GM12878 (cell line): ENCODE results near the gene PDZD2. TPM values are rescaled to one million over a fixed set of nuclear protein-coding genes. Genes with fewer than 3 reads are reported as not detected.

Experiments used
- ATAC-seq: fragments of 200-7000 bp; cut with Tn5 transposase; 3 replicates; pipeline ENCODE4 v1.9.1; 2020; ENCODE audit warnings: mild to moderate bottlenecking, moderate library complexity
- BruUV-seq: library from RNA; stranded (reverse); fragments of 400-500 nt; replicated peaks from 2 replicates; lab custom pipeline; 2021; lab: Mats Ljungman, UMichigan
- CTCF ChIA-PET: fragments of 300-600 bp; sonication (Branson Sonifier 250); formaldehyde crosslinking; extraction: SDS; loops from one replicate; lab custom pipeline; 2021; ENCODE audit warnings: inconsistent platforms; lab: Yijun Ruan, JAX
- POLR2A ChIA-PET: fragments of 350-600 bp; formaldehyde crosslinking; extraction: SDS; loops from one replicate; lab custom pipeline; 2021; ENCODE audit warnings: inconsistent platforms; lab: Charles Lee
- RAD21 ChIA-PET: fragments of 300-600 bp; sonication (Branson Sonifier 250); formaldehyde crosslinking; loops from one replicate; lab custom pipeline; 2023; ENCODE audit warnings: antibody characterized with exemption; ENCODE audit not compliant: unreplicated experiment; lab: Charles Lee
- SMC1A ChIA-PET: fragments of 300-600 bp; sonication (Branson Sonifier 250); formaldehyde crosslinking; loops from one replicate; lab custom pipeline; 2023; ENCODE audit not compliant: unreplicated experiment, uncharacterized antibody; lab: Charles Lee
- DNase-seq: peaks from one replicate; pipeline ENCODE4 v3.0.0-alpha.2; 2011; ENCODE audit warnings: low read depth, low spot score
- FAIRE-seq: peaks from 3 replicates; lab custom pipeline; 2011; peaks lifted over from hg19 to GRCh38; lab: Jason Lieb, UNC
- H2AFZ ChIP-seq: 2 replicates; pipeline ENCODE4 v1.6.0; 2011; ENCODE audit warnings: low read depth, low read length, control low read depth; ENCODE audit not compliant: control insufficient read depth
- H3K27ac ChIP-seq: 2 replicates; pipeline ENCODE4 v1.5.1; 2011; ENCODE audit warnings: control low read depth; ENCODE audit not compliant: control insufficient read depth, insufficient read depth
- H3K27me3 ChIP-seq, 2 experiments: replicated peaks in 1 of 2; 2 replicates each; pipeline versions ENCODE4 v1.6.0 to v1.6.1; 2011; ENCODE audit warnings: low read length in 1 of 2; ENCODE audit not compliant: control insufficient read depth in 2 of 2, insufficient read depth in 2 of 2
- H3K36me3 ChIP-seq, 2 experiments: 2 replicates each; pipeline ENCODE4 v1.5.1; 2011; ENCODE audit warnings: low read length in 1 of 2; ENCODE audit not compliant: control insufficient read depth in 2 of 2, insufficient read depth in 2 of 2
- H3K4me1 ChIP-seq: 2 replicates; pipeline ENCODE4 v1.6.1; 2011; ENCODE audit warnings: mild to moderate bottlenecking, low read length, moderate library complexity, mixed read lengths; ENCODE audit not compliant: control insufficient read depth, insufficient read depth
- H3K4me2 ChIP-seq: 2 replicates; pipeline ENCODE4 v1.6.0; 2011; ENCODE audit warnings: control low read depth; ENCODE audit not compliant: control insufficient read depth, insufficient read depth
- H3K4me3 ChIP-seq: fragments of 200-600 bp; sonication (generic); 2 replicates; pipeline ENCODE4 v1.5.1; 2016
- H3K79me2 ChIP-seq: 2 replicates; pipeline ENCODE4 v1.6.0; 2011; ENCODE audit warnings: low read length; ENCODE audit not compliant: control insufficient read depth, insufficient read depth
- H3K9ac ChIP-seq: 2 replicates; pipeline ENCODE4 v1.8.0; 2011; ENCODE audit warnings: low read length, control low read depth, mixed read lengths; ENCODE audit not compliant: control insufficient read depth, insufficient read depth
- H3K9me3 ChIP-seq: replicated peaks from 3 replicates; pipeline ENCODE4 v1.5.1; 2011; ENCODE audit warnings: mild to moderate bottlenecking, low read length; ENCODE audit not compliant: control insufficient read depth, insufficient read depth
- H4K20me1 ChIP-seq: 2 replicates; pipeline ENCODE4 v1.6.0; 2011; ENCODE audit not compliant: control insufficient read depth, insufficient read depth
- CBFB ChIP-seq: IDR thresholded peaks from 2 replicates; pipeline ENCODE4 v1.6.1; 2016; ENCODE audit warnings: antibody characterized with exemption, low read depth
- HDAC6 ChIP-seq: fragments of 200-600 bp; sonication (generic); IDR thresholded peaks from one replicate; pipeline ENCODE4 v1.8.0; 2017; ENCODE audit warnings: antibody characterized with exemption; ENCODE audit not compliant: unreplicated experiment
- MTA2 ChIP-seq: fragments of 450-650 bp; IDR thresholded peaks from 2 replicates; pipeline ENCODE4 v1.6.1; 2016; ENCODE audit warnings: low read depth, mild to moderate bottlenecking, moderate library complexity
- RELA ChIP-seq: fragments of 450-650 bp; IDR thresholded peaks from 2 replicates; pipeline ENCODE4 v1.8.0; 2014; ENCODE audit warnings: borderline replicate concordance; ENCODE audit not compliant: partially characterized antibody
- ZBTB4 ChIP-seq: fragments of 450-650 bp; formaldehyde crosslinking; IDR thresholded peaks from 2 replicates; pipeline ENCODE4 v1.4.0; 2022; ENCODE audit warnings: mild to moderate bottlenecking, moderate library complexity
- WGBS: methylation state at CpG from one replicate; pipeline ENCODE4 v1.1.6; 2016; ENCODE audit warnings: low lambda C conversion rate; ENCODE audit not compliant: insufficient replicate concordance, insufficient coverage; ENCODE audit errors: missing lambda C conversion rate; 5-methylcytosine and 5-hydroxymethylcytosine counted together
- in situ Hi-C: fragments of 300-500 bp; cut with MboI; formaldehyde crosslinking; loops from 9 replicates; pipeline ENCODE4 v1.14.3; 2018; ENCODE audit warnings: mixed read lengths
- intact Hi-C: fragments of 100-400 bp; cut with micrococcal nuclease; formaldehyde crosslinking; loops from one replicate; pipeline ENCODE4 v1.14.2; 2022; ENCODE audit not compliant: unreplicated experiment
- polyA plus RNA-seq, 11 experiments: library from polyadenylated mRNA; depleted of rRNA in 4 of 11; unstranded in 6 of 11; stranded (reverse) in 5 of 11; fragments of >200 nt; fragmentation: Nextera tagmentation in 4 of 11; fragmentation: Illumina TruSeq in 1 of 11; extraction: Ambion mirVana in 4 of 11; extraction: Trizol in 1 of 11; gene quantifications; 1 replicate in 1 of 11; 2 replicates in 10 of 11; pipeline versions ENCODE4 v1.2.1 to v1.2.3, GENCODE V29; 2011 to 2016; ENCODE audit warnings: inconsistent platforms in 2 of 11, missing spikeins in 2 of 11, low read depth in 1 of 11
- total RNA-seq, 4 experiments: library from RNA; depleted of rRNA in 3 of 4; stranded (reverse); fragments of >200 nt in 3 of 4; fragmentation: Illumina TruSeq in 1 of 4; extraction: Trizol in 1 of 4; gene quantifications; 2 replicates each; pipeline versions ENCODE4 v1.2.1 to v1.2.3, GENCODE V29; 2013 to 2021

Gene PDZD2
- total and polyA plus RNA-seq, 10 of the 15 experiments (the other 5 are each of a cell fraction or from before 2014, with no cell fraction given), result 0.01 to 0.58 (median 0.29) TPM; not detected in 3

GRCh38 chr5:31708089-31708488 is 69.2 kb downstream of the PDZD2 start:
- BruUV-seq, result no TSS peak
- SMC1A ChIA-PET, result no interaction called here
- ATAC-seq (no peak), DNase-seq (no peak), FAIRE-seq (no peak)
- no peaks in the 10 kb centered on the region for H3K79me2 ChIP-seq
- H2AFZ ChIP-seq, result no peak overlapping the region
- 15% methylated on average over 5 of the region's 5 CpGs for WGBS
- H3K36me3 ChIP-seq, result no peaks in the 10 kb centered on the region
- CTCF ChIA-PET, result no interaction called here
- H3K9ac ChIP-seq, result no peak overlapping the region
- no peak overlapping the region for H3K27ac ChIP-seq
- intact Hi-C loops, result no loop called here
- H3K4me1 ChIP-seq, result no peaks in the 10 kb centered on the region
- no peak overlapping the region for H3K4me2 ChIP-seq
- RAD21 ChIA-PET, result no interaction called here
- no peaks in the 10 kb centered on the region for H4K20me1 ChIP-seq
- TF ChIP-seq CBFB (no peak), RELA (no peak), HDAC6 (no peak), ZBTB4 (no peak), MTA2 (no peak)
- H3K9me3 ChIP-seq, result no peaks in the 10 kb centered on the region
- in situ Hi-C loops, result no loop called here
- no peaks in the 10 kb centered on the region; a peak in 1 of 4 replicates for H3K27me3 ChIP-seq
- POLR2A ChIA-PET, result no interaction called here
- no peak overlapping the region for H3K4me3 ChIP-seq
